GM23248 (cell line): ENCODE results near the gene SMU1. TPM values are rescaled to one million over a fixed set of nuclear protein-coding genes. Genes with fewer than 3 reads are reported as not detected.

Source experiments
- DNase-seq: peaks from one replicate; pipeline ENCODE4 v3.0.0-alpha.2; 2015
- H2AFZ ChIP-seq: fragments of 200-600 bp; sonication (generic); 2 replicates; pipeline ENCODE4 v1.6.1; 2016; ENCODE audit warnings: antibody characterized with exemption
- H3F3A ChIP-seq: fragments of 200-600 bp; sonication (generic); 2 replicates; pipeline ENCODE4 v1.6.1; 2016; ENCODE audit warnings: mild to moderate bottlenecking, antibody characterized with exemption, mixed run types; ENCODE audit not compliant: insufficient read depth
- H3K27ac ChIP-seq: fragments of 200-600 bp; sonication (generic); 2 replicates; pipeline ENCODE4 v1.5.1; 2016; ENCODE audit warnings: mild to moderate bottlenecking
- H3K27me3 ChIP-seq: fragments of 200-600 bp; sonication (generic); replicated peaks from 2 replicates; pipeline ENCODE4 v1.6.1; 2016; ENCODE audit warnings: mild to moderate bottlenecking; ENCODE audit not compliant: insufficient read depth
- H3K36me3 ChIP-seq: fragments of 200-600 bp; sonication (generic); 2 replicates; pipeline ENCODE4 v1.6.1; 2016; ENCODE audit warnings: low read depth, mild to moderate bottlenecking
- H3K4me1 ChIP-seq: fragments of 200-600 bp; sonication (generic); 2 replicates; pipeline ENCODE4 v1.6.1; 2016; ENCODE audit warnings: mild to moderate bottlenecking; ENCODE audit not compliant: insufficient read depth
- H3K4me2 ChIP-seq: fragments of 200-600 bp; sonication (generic); one replicate; pipeline ENCODE4 v1.6.1; 2016; ENCODE audit warnings: mild to moderate bottlenecking; ENCODE audit not compliant: unreplicated experiment
- H3K4me3 ChIP-seq: fragments of 200-600 bp; sonication (generic); 2 replicates; pipeline ENCODE4 v1.5.1; 2016; ENCODE audit warnings: mild to moderate bottlenecking
- H3K79me2 ChIP-seq: fragments of 200-600 bp; sonication (generic); 2 replicates; pipeline ENCODE4 v1.6.1; 2016; ENCODE audit warnings: mild to moderate bottlenecking; ENCODE audit not compliant: insufficient read depth
- H3K9ac ChIP-seq: fragments of 200-600 bp; sonication (generic); 2 replicates; pipeline ENCODE4 v1.6.1; 2016; ENCODE audit warnings: mild to moderate bottlenecking
- H3K9me2 ChIP-seq: fragments of 200-600 bp; sonication (generic); 2 replicates; pipeline ENCODE4 v1.6.1; 2016; ENCODE audit warnings: mixed run types, mild to moderate bottlenecking, moderate library complexity; ENCODE audit not compliant: insufficient read depth
- H3K9me3 ChIP-seq: fragments of 200-600 bp; sonication (generic); one replicate; pipeline ENCODE4 v1.6.1; 2017; ENCODE audit warnings: low read depth
- H4K20me1 ChIP-seq: fragments of 200-600 bp; sonication (generic); 2 replicates; pipeline ENCODE4 v1.6.0; 2016; ENCODE audit not compliant: insufficient read depth
- EZH2 ChIP-seq: fragments of 200-600 bp; sonication (generic); IDR thresholded peaks from 2 replicates; pipeline ENCODE4 v1.6.1; 2018; ENCODE audit warnings: antibody characterized with exemption, mild to moderate bottlenecking; ENCODE audit not compliant: insufficient read depth, poor library complexity, severe bottlenecking
- EZH2phosphoT487 ChIP-seq: fragments of 200-600 bp; sonication (generic); IDR thresholded peaks from 2 replicates; pipeline ENCODE4 v1.6.1; 2018; ENCODE audit warnings: antibody characterized with exemption, moderate library complexity, mild to moderate bottlenecking, low read depth; ENCODE audit not compliant: insufficient read depth
- WGBS, 2 experiments: methylation state at CpG; one replicate each; pipeline ENCODE4 v1.1.6; 2015 to 2017; ENCODE audit warnings: low lambda C conversion rate in 2 of 2, low coverage in 1 of 2; ENCODE audit errors: missing lambda C conversion rate in 2 of 2; 5-methylcytosine and 5-hydroxymethylcytosine counted together
- in situ Hi-C: fragments of 300-500 bp; cut with MboI; formaldehyde crosslinking; loops from 2 replicates; pipeline ENCODE4 v1.15.0; 2020
- polyA plus RNA-seq: library from polyadenylated mRNA; unstranded; fragments of >200 nt; fragmentation: Nextera tagmentation; extraction: Ambion mirVana; gene quantifications from 2 replicates; pipeline ENCODE4 v1.2.1, GENCODE V29; 2016
- total RNA-seq: library from RNA; depleted of rRNA; stranded (reverse); fragments of >200 nt; shearing (Covaris generic); gene quantifications from 2 replicates; pipeline ENCODE4 v1.2.3, GENCODE V29; 2014; rRNA removed

SMU1 gene
- total and polyA plus RNA-seq, 2 experiments from 2014 or later: 18.6 to 26.3 TPM

DNA sequence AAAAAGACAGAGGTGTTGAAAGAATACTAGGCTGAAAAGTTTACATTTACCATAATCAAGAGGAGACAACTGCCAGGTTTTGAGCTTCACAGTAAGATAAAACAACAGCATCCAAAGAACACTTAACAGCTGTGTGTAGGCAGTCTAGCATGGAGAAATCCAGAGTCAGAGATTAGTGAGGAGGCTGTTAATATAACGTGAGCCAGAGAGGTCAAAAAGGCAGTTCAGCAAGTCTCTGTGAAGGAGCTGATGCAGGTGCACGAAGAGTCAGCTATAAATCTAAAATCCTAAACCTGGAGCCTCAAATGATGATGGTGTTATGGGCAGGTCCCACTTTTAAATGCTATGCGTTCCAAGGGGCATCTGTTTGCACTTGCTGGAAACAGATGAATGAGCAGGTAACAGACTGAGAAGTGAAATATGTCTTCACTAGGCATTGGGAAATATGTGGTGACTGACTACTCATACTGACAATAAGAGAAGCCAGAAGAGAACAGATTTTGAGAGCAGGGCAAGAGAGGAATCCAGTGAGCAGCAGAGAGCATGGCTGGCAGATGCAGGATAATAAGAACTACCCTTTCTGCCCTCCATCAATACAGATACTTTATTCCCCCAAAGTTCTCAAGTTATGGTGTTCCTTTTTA lies 83.8 kb downstream of the SMU1 start:
- H3K4me2 ChIP-seq: no peak overlapping the region
- no peak overlapping the region for H3K4me3 ChIP-seq
- H2AFZ ChIP-seq: no peak overlapping the region
- no peaks in the 10 kb centered on the region for H3K9me2 ChIP-seq
- peak; percentile 11 for DNase-seq
- no peaks in the 10 kb centered on the region for H3K27me3 ChIP-seq
- peaks cover 25% of the 10 kb centered on the region; the same call in 1 of the 2 replicates for H3K36me3 ChIP-seq
- H4K20me1 ChIP-seq: peaks cover 5% of the 10 kb centered on the region; the same call in 1 of the 2 replicates
- in situ Hi-C loops: no loop called here
- WGBS, 2 experiments: 68 to 77% methylated on average over 3 of the region's 3 CpGs
- H3F3A ChIP-seq: no peaks in the 10 kb centered on the region; the same call in 1 of the 2 replicates
- no peaks in the 10 kb centered on the region for H3K9me3 ChIP-seq
- no peak for TF ChIP-seq EZH2phosphoT487
- H3K9ac ChIP-seq: no peak overlapping the region
- peaks cover 76% of the 10 kb centered on the region for H3K79me2 ChIP-seq
- no peaks in the 10 kb centered on the region for H3K4me1 ChIP-seq
- H3K27ac ChIP-seq: no peak overlapping the region

DNA sequence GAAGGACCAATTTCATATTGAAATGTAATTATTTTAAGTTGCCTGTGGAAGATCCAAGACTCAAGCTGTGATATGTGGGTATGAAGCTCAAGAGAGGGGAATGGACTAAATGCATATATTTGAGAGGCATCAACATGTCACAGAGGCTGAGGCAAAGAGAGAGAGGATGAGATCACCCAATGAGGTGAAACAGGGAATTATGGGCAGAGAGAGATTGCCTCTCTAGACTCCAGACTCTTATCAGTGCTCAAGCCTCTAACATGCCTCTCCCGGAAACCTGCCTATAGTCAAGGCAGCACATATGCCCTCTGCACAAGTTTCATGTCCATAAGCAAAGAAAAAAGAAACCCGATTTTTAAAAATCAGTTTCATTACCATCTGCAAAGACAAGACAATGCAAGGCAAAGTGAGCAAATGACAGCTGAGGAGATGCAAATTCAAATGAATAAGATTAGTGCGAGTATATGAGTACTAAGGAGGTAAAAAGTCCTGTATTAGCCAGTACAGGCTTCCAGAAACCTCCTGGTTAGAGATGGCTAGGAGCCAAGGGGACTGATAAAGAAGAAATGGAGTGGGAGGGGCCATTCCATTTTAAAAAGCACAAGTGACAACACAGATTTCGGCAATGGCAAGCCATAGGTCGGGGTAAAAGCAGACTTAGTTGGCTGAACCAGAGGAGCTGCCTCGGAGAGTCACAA lies 84.4 kb downstream of the SMU1 start:
- H3K79me2 ChIP-seq: peaks cover 70% of the 10 kb centered on the region
- H3K9me2 ChIP-seq: no peaks in the 10 kb centered on the region
- H3K4me2 ChIP-seq: no peak overlapping the region
- no peak for TF ChIP-seq EZH2phosphoT487
- no peak for TF ChIP-seq EZH2
- no peak overlapping the region for H3K9ac ChIP-seq
- no peaks in the 10 kb centered on the region for H3K4me1 ChIP-seq
- H2AFZ ChIP-seq: no peak overlapping the region
- DNase-seq: no peak
- 92% methylated on average over 6 of the region's 6 CpGs for WGBS, 2 experiments
- in situ Hi-C loops: no loop called here
- H3K9me3 ChIP-seq: no peaks in the 10 kb centered on the region
- no peak overlapping the region for H3K4me3 ChIP-seq
- H3F3A ChIP-seq: no peaks in the 10 kb centered on the region; the same call in 1 of the 2 replicates
- peaks cover 28% of the 10 kb centered on the region for H3K36me3 ChIP-seq
- peaks cover 5% of the 10 kb centered on the region; the same call in 1 of the 2 replicates for H4K20me1 ChIP-seq
- no peak overlapping the region for H3K27ac ChIP-seq
- no peaks in the 10 kb centered on the region for H3K27me3 ChIP-seq

Other genes starting within 250 kb of the SMU1 start
- gene APTX, start 75.0 kb downstream of the SMU1 start, total RNA-seq: 21.4 and 43.0 TPM in 2 replicates
- gene APTX, start 75.0 kb downstream of the SMU1 start, polyA plus RNA-seq: 36.9 and 40.6 TPM in 2 replicates
- 84.6 and 92.7 TPM in 2 replicates for gene DNAJA1, start 51.4 kb downstream of the SMU1 start, total RNA-seq
- gene DNAJA1, start 51.4 kb downstream of the SMU1 start, polyA plus RNA-seq: 108 and 115 TPM in 2 replicates
- gene B4GALT1, start 90.7 kb upstream of the SMU1 start, total RNA-seq: 70.8 and 74.3 TPM in 2 replicates
- 139 and 140 TPM in 2 replicates for gene B4GALT1, start 90.7 kb upstream of the SMU1 start, polyA plus RNA-seq
- not detected in 2 replicates for gene SPINK4, start 163.5 kb upstream of the SMU1 start, total RNA-seq
- gene SPINK4, start 163.5 kb upstream of the SMU1 start, polyA plus RNA-seq: not detected in 2 replicates
- 25.0 and 38.2 TPM in 2 replicates for gene BAG1, start 188.0 kb upstream of the SMU1 start, total RNA-seq
- 48.7 and 49.7 TPM in 2 replicates for gene BAG1, start 188.0 kb upstream of the SMU1 start, polyA plus RNA-seq
- gene CHMP5, start 188.4 kb upstream of the SMU1 start, total RNA-seq: 65.3 and 90.6 TPM in 2 replicates
- 130 and 134 TPM in 2 replicates for gene CHMP5, start 188.4 kb upstream of the SMU1 start, polyA plus RNA-seq
- gene NFX1, start 213.8 kb upstream of the SMU1 start, total RNA-seq: 20.4 and 23.8 TPM in 2 replicates
- gene NFX1, start 213.8 kb upstream of the SMU1 start, polyA plus RNA-seq: 27.8 and 28.1 TPM in 2 replicates